K562 (cell line): ENCODE results near the gene WDR64. TPM values are rescaled to one million over a fixed set of nuclear protein-coding genes. Genes with fewer than 3 reads are reported as not detected.
"Not testable (repeated sequence)": the region's sequence is repeated elsewhere in the genome, so short reads cannot be mapped to it uniquely, and the experiment has no call there.

ENCODE experiments used
- ATAC-seq: fragments of 200-7000 bp; cut with Tn5 transposase; 3 replicates; pipeline ENCODE4 v1.9.1; 2020; ENCODE audit warnings: moderate library complexity
- BruUV-seq: library from RNA; stranded (reverse); fragments of 400-500 nt; replicated peaks from 2 replicates; lab custom pipeline; 2021; lab: Mats Ljungman, UMichigan
- CTCF ChIA-PET: fragments of 300-600 bp; formaldehyde crosslinking; extraction: SDS; loops from one replicate; lab custom pipeline; 2021; ENCODE audit warnings: low intra/inter-chr PET ratio; lab: Yijun Ruan, JAX
- POLR2A ChIA-PET: fragments of 300-600, 350-650 bp; sonication (Branson Sonifier 250); formaldehyde crosslinking; extraction: SDS; loops from one replicate; lab custom pipeline; 2021; ENCODE audit warnings: antibody characterized with exemption, inconsistent platforms; lab: Yijun Ruan, JAX
- DNase-seq, 4 experiments: peaks; one replicate each; pipeline versions ENCODE4 v3.0.0 to v3.0.0-alpha.2; 2011 to 2018; ENCODE audit warnings: low spot score in 3 of 4, mixed read lengths in 3 of 4; ENCODE audit errors: extremely low read depth in 1 of 4
- FAIRE-seq: peaks from 2 replicates; lab custom pipeline; 2011; peaks lifted over from hg19 to GRCh38; lab: Jason Lieb, UNC
- H2AFZ ChIP-seq: 2 replicates; pipeline ENCODE4 v1.6.0; 2011; ENCODE audit warnings: low read depth, low read length, control low read depth, inconsistent platforms
- H3K27ac ChIP-seq: fragments of 200-600 bp; 3 replicates; pipeline ENCODE4 v1.8.0; 2011; ENCODE audit warnings: low read depth, mild to moderate bottlenecking, control low read depth, inconsistent platforms, low read length, moderate library complexity, mixed read lengths; ENCODE audit errors: extremely low read depth
- H3K27me3 ChIP-seq, 2 experiments: fragments of 300-600 bp in 1 of 2; 2 replicates in 1 of 2; 3 replicates in 1 of 2; pipeline versions ENCODE4 v1.6.0 to v1.8.0; 2011; ENCODE audit warnings: inconsistent platforms in 2 of 2, low read length in 2 of 2, mild to moderate bottlenecking in 1 of 2, mixed read lengths in 1 of 2, moderate library complexity in 1 of 2; ENCODE audit not compliant: control insufficient read depth in 2 of 2, insufficient read depth in 2 of 2
- H3K36me3 ChIP-seq: fragments of 300-600 bp; 3 replicates; pipeline ENCODE4 v1.8.0; 2011; ENCODE audit warnings: mild to moderate bottlenecking, low read length, inconsistent platforms; ENCODE audit not compliant: control insufficient read depth, insufficient read depth
- H3K4me1 ChIP-seq, 2 experiments: fragments of 200-600 bp in 1 of 2; replicated peaks in 1 of 2; 2 replicates in 1 of 2; 3 replicates in 1 of 2; pipeline versions ENCODE4 v1.5.1 to v1.8.0; 2011; ENCODE audit warnings: inconsistent platforms in 2 of 2, low read length in 2 of 2, mild to moderate bottlenecking in 1 of 2, mixed read lengths in 1 of 2, moderate library complexity in 1 of 2; ENCODE audit not compliant: control insufficient read depth in 2 of 2, insufficient read depth in 2 of 2
- H3K4me2 ChIP-seq: 2 replicates; pipeline ENCODE4 v1.6.1; 2011; ENCODE audit warnings: low read length, control low read depth, inconsistent platforms, mixed read lengths; ENCODE audit not compliant: insufficient read depth
- H3K4me3 ChIP-seq: fragments of 200-600 bp; sonication (generic), shearing (Covaris generic); 2 replicates; pipeline ENCODE4 v1.5.1; 2016; ENCODE audit warnings: control low read depth, inconsistent platforms
- H3K79me2 ChIP-seq: fragments of 200-600 bp; 3 replicates; pipeline ENCODE4 v1.8.0; 2011; ENCODE audit warnings: low read length, inconsistent platforms; ENCODE audit not compliant: control insufficient read depth, insufficient read depth
- H3K9ac ChIP-seq, 2 experiments: 2 replicates each; pipeline versions ENCODE4 v1.6.0 to v1.6.1; 2011; ENCODE audit warnings: low read depth in 2 of 2, low read length in 2 of 2, control low read depth in 1 of 2, inconsistent platforms in 1 of 2, mild to moderate bottlenecking in 1 of 2, mixed read lengths in 1 of 2; ENCODE audit not compliant: insufficient read depth in 1 of 2
- H3K9me1 ChIP-seq: one replicate; pipeline ENCODE4 v1.6.0; 2011; ENCODE audit warnings: inconsistent platforms, mild to moderate bottlenecking, low read length, moderate library complexity; ENCODE audit not compliant: control insufficient read depth, insufficient read depth
- H3K9me3 ChIP-seq: replicated peaks from 2 replicates; pipeline ENCODE4 v1.5.1; 2011; ENCODE audit warnings: low read depth, low read length, inconsistent platforms; ENCODE audit not compliant: control insufficient read depth, insufficient read depth
- H4K20me1 ChIP-seq: replicated peaks from 2 replicates; pipeline ENCODE4 v1.6.1; 2011; ENCODE audit warnings: low read length, inconsistent platforms, mixed read lengths; ENCODE audit not compliant: control insufficient read depth, insufficient read depth
- ARID1B ChIP-seq: fragments of 450-650 bp; IDR thresholded peaks from 2 replicates; pipeline ENCODE4 v1.6.1; 2016; ENCODE audit warnings: antibody characterized with exemption, mild to moderate bottlenecking, inconsistent platforms
- FOXK2 ChIP-seq, 2 experiments: fragments of 450-650 bp; IDR thresholded peaks in 1 of 2; conservative IDR thresholded peaks in 1 of 2; 2 replicates each; pipeline ENCODE4 v1.6.1; 2016; ENCODE audit warnings: low read depth in 2 of 2, mild to moderate bottlenecking in 1 of 2
- HDAC2 ChIP-seq: fragments of 450-650 bp; IDR thresholded peaks from 2 replicates; pipeline ENCODE4 v1.6.1; 2016; ENCODE audit warnings: mild to moderate bottlenecking
- PHF20 ChIP-seq: fragments of 450-650 bp; IDR thresholded peaks from 2 replicates; pipeline ENCODE4 v1.6.1; 2018; ENCODE audit not compliant: partially characterized antibody
- SMARCE1 ChIP-seq: fragments of 450-650 bp; IDR thresholded peaks from 2 replicates; pipeline ENCODE4 v1.7.1; 2016; ENCODE audit warnings: mild to moderate bottlenecking
- TEAD4 ChIP-seq, 2 experiments: sonication (generic) in 1 of 2; formaldehyde crosslinking in 1 of 2; IDR thresholded peaks; 2 replicates each; pipeline versions ENCODE4 v1.6.1 to v1.8.0; 2012 to 2022; ENCODE audit warnings: borderline replicate concordance in 1 of 2, inconsistent platforms in 1 of 2, low read length in 1 of 2, mild to moderate bottlenecking in 1 of 2, missing genetic modification reagents in 1 of 2
- ZBTB2 ChIP-seq: fragments of 450-650 bp; IDR thresholded peaks from 2 replicates; pipeline ENCODE4 v1.6.1; 2016; ENCODE audit warnings: antibody characterized with exemption
- ZNF280A ChIP-seq: fragments of 450-650 bp; IDR thresholded peaks from 2 replicates; pipeline ENCODE4 v1.6.1; 2018; ENCODE audit warnings: mild to moderate bottlenecking, low read depth; ENCODE audit not compliant: partially characterized antibody
- whole genome bisulfite sequencing: fragments of 100-300 bp; shearing (Covaris generic); methylation state at CpG from one replicate; pipeline ENCODE4 v1.1.6; 2016; ENCODE audit warnings: low coverage, mixed read lengths; ENCODE audit not compliant: insufficient coverage; ENCODE audit errors: missing lambda C conversion rate; 5-methylcytosine and 5-hydroxymethylcytosine counted together
- in situ Hi-C: fragments of 300-500 bp; cut with MboI; formaldehyde crosslinking; loops from 4 replicates; pipeline ENCODE4 v1.15.0; 2018; ENCODE audit warnings: inconsistent platforms, mixed read lengths
- intact Hi-C: fragments of 100-400 bp; cut with micrococcal nuclease; formaldehyde crosslinking; loops from 2 replicates; pipeline ENCODE4 v1.14.2; 2022
- polyA plus RNA-seq, 8 experiments: library from polyadenylated mRNA; depleted of rRNA in 4 of 8; stranded (reverse) in 5 of 8; unstranded in 3 of 8; fragments of >200 nt; fragmentation: Nextera tagmentation in 2 of 8; fragmentation: Illumina TruSeq in 1 of 8; extraction: Ambion mirVana in 2 of 8; extraction: Trizol in 1 of 8; gene quantifications; 2 replicates each; pipeline versions ENCODE4 v1.2.1 to v1.2.3, GENCODE V29; 2011 to 2014; ENCODE audit warnings: inconsistent platforms in 1 of 8, missing spikeins in 1 of 8
- total RNA-seq, 7 experiments: library from RNA; depleted of rRNA in 6 of 7; stranded (reverse); fragments of >200 nt in 6 of 7; fragmentation: Illumina TruSeq in 2 of 7; extraction: Trizol in 2 of 7; gene quantifications; 2 replicates each; pipeline versions ENCODE4 v1.2.1 to v1.2.3, GENCODE V29; 2011 to 2021; ENCODE audit warnings: low replicate concordance in 1 of 7
- TF ChIP-seq, protein P1 (sequence below): fragments of 450-650 bp; IDR thresholded peaks from 2 replicates; pipeline ENCODE4 v1.6.1; 2016; ENCODE audit warnings: low read depth

The WDR64 gene
- total and polyA plus RNA-seq, 9 of the 15 experiments (the other 6 are each of a cell fraction or from before 2014, with no cell fraction given) = 0.06 to 0.29 (median 0.19) TPM; not detected in 5

DNA sequence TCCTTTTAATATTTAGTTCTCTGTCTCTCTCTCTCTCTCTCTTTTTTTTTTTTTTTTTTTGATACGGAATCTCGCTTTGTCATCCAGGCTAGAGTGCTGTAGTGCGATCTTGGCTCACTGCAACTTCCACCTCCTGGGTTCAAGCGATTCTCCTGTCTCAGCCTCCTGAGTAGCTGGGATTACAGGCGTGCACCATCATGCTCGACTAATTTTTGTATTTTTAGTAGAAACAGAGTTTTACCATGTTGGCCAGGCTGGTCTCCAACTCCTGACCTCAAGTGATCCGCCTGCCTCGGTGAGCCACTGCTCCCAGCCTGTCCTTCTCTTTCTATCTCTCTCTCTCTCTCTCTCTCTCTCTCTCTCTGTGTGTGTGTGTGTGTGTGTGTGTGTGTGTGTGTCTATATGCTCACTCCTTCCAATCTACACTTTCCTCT is 83.4 kb downstream of the WDR64 start:
- H3K4me3 ChIP-seq; FAIRE-seq; BruUV-seq; H3K79me2 ChIP-seq; H3K9me3 ChIP-seq; H3K36me3 ChIP-seq; in situ Hi-C loops; H3K9me1 ChIP-seq; H3K27me3 ChIP-seq; H4K20me1 ChIP-seq; CTCF ChIA-PET; TF ChIP-seq TEAD4 (CRISPR knock-in tag; IDR thresholded peaks at IDR 0.05; ENCODE audit: borderline replicate concordance): not testable (repeated sequence)
- Histone ChIP-seq H3K4me2 (peak overlapping the region; percentile 38), H3K4me1 (peaks cover 11 to 22% of the 10 kb centered on the region in 2 experiments; a peak in 4 of 5 replicates), H3K27ac (peak overlapping the region; percentile 35; the same call in 1 of the 3 replicates), H3K9ac (peak overlapping the region; percentile 17 to 57; a peak in 2 of 4 replicates), H2AFZ (peak overlapping the region; percentile 86)
- intact Hi-C loops = loop anchor here (1.0 kb wide), 1 partner anchor 22 kb away; no protein-coding TSS in a partner anchor
- DNase-seq (peak in 1 of 4 experiments; percentile 56), ATAC-seq (peak; percentile 76)
- POLR2A ChIA-PET = interaction anchor here (2.2 kb wide), 1 partner anchor 13 kb away, joined by 9 read pairs; no protein-coding TSS in a partner anchor
- WGBS = 9% methylated on average over 7 of the region's 8 CpGs
- peak; percentile 45 for TF ChIP-seq PHF20
- 0 out of 2 replicates have a peak, but pooled peaks have one; percentile 20 for TF ChIP-seq TEAD4 (IDR thresholded peaks at IDR 0.05; ENCODE audit: low read length)
- TF ChIP-seq, protein P1, sequence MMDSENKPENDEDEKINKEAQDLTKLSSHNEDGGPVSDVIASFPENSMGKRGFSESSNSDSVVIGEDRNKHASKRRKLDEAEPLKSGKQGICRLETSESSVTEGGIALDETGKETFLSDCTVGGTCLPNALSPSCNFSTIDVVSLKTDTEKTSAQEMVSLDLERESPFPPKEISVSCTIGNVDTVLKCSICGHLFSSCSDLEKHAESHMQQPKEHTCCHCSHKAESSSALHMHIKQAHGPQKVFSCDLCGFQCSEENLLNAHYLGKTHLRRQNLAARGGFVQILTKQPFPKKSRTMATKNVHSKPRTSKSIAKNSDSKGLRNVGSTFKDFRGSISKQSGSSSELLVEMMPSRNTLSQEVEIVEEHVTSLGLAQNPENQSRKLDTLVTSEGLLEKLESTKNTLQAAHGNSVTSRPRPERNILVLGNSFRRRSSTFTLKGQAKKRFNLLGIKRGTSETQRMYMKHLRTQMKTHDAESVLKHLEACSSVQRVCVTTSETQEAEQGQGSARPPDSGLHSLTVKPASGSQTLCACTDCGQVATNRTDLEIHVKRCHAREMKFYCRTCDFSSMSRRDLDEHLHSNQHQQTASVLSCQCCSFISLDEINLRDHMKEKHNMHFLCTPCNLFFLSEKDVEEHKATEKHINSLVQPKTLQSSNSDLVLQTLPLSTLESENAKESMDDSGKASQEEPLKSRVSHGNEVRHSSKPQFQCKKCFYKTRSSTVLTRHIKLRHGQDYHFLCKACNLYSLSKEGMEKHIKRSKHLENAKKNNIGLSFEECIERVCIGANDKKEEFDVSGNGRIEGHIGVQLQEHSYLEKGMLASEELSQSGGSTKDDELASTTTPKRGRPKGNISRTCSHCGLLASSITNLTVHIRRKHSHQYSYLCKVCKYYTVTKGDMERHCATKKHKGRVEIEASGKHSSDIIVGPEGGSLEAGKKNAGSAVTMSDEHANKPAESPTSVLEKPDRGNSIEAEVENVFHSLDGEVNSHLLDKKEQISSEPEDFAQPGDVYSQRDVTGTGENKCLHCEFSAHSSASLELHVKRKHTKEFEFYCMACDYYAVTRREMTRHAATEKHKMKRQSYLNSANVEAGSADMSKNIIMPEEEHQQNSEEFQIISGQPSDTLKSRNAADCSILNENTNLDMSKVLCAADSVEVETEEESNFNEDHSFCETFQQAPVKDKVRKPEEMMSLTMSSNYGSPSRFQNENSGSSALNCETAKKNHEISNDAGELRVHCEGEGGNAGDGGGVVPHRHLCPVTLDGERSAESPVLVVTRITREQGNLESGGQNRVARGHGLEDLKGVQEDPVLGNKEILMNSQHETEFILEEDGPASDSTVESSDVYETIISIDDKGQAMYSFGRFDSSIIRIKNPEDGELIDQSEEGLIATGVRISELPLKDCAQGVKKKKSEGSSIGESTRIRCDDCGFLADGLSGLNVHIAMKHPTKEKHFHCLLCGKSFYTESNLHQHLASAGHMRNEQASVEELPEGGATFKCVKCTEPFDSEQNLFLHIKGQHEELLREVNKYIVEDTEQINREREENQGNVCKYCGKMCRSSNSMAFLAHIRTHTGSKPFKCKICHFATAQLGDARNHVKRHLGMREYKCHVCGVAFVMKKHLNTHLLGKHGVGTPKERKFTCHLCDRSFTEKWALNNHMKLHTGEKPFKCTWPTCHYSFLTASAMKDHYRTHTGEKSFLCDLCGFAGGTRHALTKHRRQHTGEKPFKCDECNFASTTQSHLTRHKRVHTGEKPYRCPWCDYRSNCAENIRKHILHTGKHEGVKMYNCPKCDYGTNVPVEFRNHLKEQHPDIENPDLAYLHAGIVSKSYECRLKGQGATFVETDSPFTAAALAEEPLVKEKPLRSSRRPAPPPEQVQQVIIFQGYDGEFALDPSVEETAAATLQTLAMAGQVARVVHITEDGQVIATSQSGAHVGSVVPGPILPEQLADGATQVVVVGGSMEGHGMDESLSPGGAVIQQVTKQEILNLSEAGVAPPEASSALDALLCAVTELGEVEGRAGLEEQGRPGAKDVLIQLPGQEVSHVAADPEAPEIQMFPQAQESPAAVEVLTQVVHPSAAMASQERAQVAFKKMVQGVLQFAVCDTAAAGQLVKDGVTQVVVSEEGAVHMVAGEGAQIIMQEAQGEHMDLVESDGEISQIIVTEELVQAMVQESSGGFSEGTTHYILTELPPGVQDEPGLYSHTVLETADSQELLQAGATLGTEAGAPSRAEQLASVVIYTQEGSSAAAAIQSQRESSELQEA = 0 out of 2 replicates have a peak, but pooled peaks have one; percentile 27
- peak in 1 of 2 experiments; percentile 18; a peak in 2 of 4 replicates for TF ChIP-seq FOXK2 (conservative IDR thresholded peaks at IDR 0.05 in 1 of 2, IDR thresholded peaks at IDR 0.05 in 1 of 2; ENCODE audit: low read depth in 2 of 2)
- TF ChIP-seq ZBTB2 = 0 out of 2 replicates have a peak, but pooled peaks have one; percentile 56
- peak; percentile 84 for TF ChIP-seq ARID1B
- peak; percentile 47 for TF ChIP-seq ZNF280A
- peak; percentile 65 for TF ChIP-seq SMARCE1
- TF ChIP-seq HDAC2 = peak; percentile 79; the same call in 1 of the 2 replicates
